ENCODE data around the gene SOX6. TPM values are rescaled to one million over a fixed set of nuclear protein-coding genes. Genes with fewer than 3 reads are reported as not detected.
A peak's percentile ranks its signal among the peaks of the same experiment; 100 is the strongest.

The SOX6 gene
- total and polyA plus RNA-seq, 8 donors, result 5.1 to 23.0 (median 18.7) TPM

GRCh38 chr11:16171882-16172281, 184.5 kb downstream of the SOX6 start:
- H3K4me3 ChIP-seq, result no peak overlapping the region
- DNase-seq (no peak), FAIRE-seq (no peak), ATAC-seq (no peak)
- H3K27ac ChIP-seq, result no peak overlapping the region
- intact Hi-C loops (cut with DNase I), result no loop called here
- H3K27me3 ChIP-seq, result no peaks in the 10 kb centered on the region
- H3K36me3 ChIP-seq, result no peaks in the 10 kb centered on the region
- no peaks in the 10 kb centered on the region for H3K9me3 ChIP-seq
- H3K4me1 ChIP-seq, result no peaks in the 10 kb centered on the region
- no peak for TF ChIP-seq CTCF (IDR thresholded peaks at IDR 0.05)
- WGBS, 2 donors, result 94 to 96% methylated on average over 2 of the region's 2 CpGs

- Histone ChIP-seq H3K36me3 (no peaks in the 10 kb centered on the region), H3K9me3 (no peaks in the 10 kb centered on the region), H3K4me1 (no peaks in the 10 kb centered on the region), H3K27me3 (no peaks in the 10 kb centered on the region), H3K27ac (peak overlapping the region in 1 of 4 donors; percentile 11), H3K4me3 (no peak overlapping the region)
- no peak for FAIRE-seq
- TF ChIP-seq CTCF (IDR thresholded peaks at IDR 0.05), result no peak
- no peak for ATAC-seq
- intact Hi-C loops (cut with DNase I), result no loop called here
- 57 to 63% methylated on average over 7 of the region's 7 CpGs for WGBS, 2 donors
- DNase-seq, result no peak
These were observed 186.1 kb downstream of the SOX6 start for GRCh38 chr11:16169956-16170847.

GRCh38 chr11:16169541-16169940, 186.8 kb downstream of the SOX6 start:
- no peaks in the 10 kb centered on the region for H3K4me1 ChIP-seq
- ATAC-seq (no peak), DNase-seq (no peak), FAIRE-seq (no peak)
- intact Hi-C loops (cut with DNase I), result no loop called here
- no peaks in the 10 kb centered on the region for H3K27me3 ChIP-seq
- no peak overlapping the region for H3K27ac ChIP-seq
- H3K4me3 ChIP-seq, result no peak overlapping the region
- no peaks in the 10 kb centered on the region for H3K9me3 ChIP-seq
- H3K36me3 ChIP-seq, result no peaks in the 10 kb centered on the region
- no peak for TF ChIP-seq CTCF (IDR thresholded peaks at IDR 0.05)

GRCh38 chr11:16167706-16168487, 188.4 kb downstream of the SOX6 start:
- Histone ChIP-seq H3K27ac (no peak overlapping the region), H3K9me3 (no peaks in the 10 kb centered on the region), H3K4me3 (no peak overlapping the region), H3K4me1 (no peaks in the 10 kb centered on the region), H3K36me3 (no peaks in the 10 kb centered on the region), H3K27me3 (no peaks in the 10 kb centered on the region)
- TF ChIP-seq CTCF (IDR thresholded peaks at IDR 0.05), result no peak
- ATAC-seq, result no peak
- WGBS, 2 donors, result 93 to 98% methylated on average over 3 of the region's 3 CpGs
- DNase-seq, result no peak
- FAIRE-seq, result no peak
- intact Hi-C loops (cut with DNase I), result no loop called here

All from pancreas (tissue), 10 donors.